ENCODE measurements around the gene CCNF. TPM values are rescaled to one million over a fixed set of nuclear protein-coding genes. Genes with fewer than 3 reads are reported as not detected.

The CCNF gene
- polyA plus RNA-seq, 3 donors, result 0.34 to 0.97 (median 0.68) TPM

GRCh38 chr16:2501946-2502895 is 73.0 kb downstream of the CCNF start:
- H3K4me1 Mint-ChIP-seq, result peaks cover 31% of the 10 kb centered on the region
- peak overlapping the region in 1 of 3 experiments; percentile 56 for H3K4me3 ChIP-seq (replicated peaks in 1 of 3; ENCODE audit: low read depth in 2 of 3, low read length in 3 of 3)
- TF ChIP-seq, protein P1, sequence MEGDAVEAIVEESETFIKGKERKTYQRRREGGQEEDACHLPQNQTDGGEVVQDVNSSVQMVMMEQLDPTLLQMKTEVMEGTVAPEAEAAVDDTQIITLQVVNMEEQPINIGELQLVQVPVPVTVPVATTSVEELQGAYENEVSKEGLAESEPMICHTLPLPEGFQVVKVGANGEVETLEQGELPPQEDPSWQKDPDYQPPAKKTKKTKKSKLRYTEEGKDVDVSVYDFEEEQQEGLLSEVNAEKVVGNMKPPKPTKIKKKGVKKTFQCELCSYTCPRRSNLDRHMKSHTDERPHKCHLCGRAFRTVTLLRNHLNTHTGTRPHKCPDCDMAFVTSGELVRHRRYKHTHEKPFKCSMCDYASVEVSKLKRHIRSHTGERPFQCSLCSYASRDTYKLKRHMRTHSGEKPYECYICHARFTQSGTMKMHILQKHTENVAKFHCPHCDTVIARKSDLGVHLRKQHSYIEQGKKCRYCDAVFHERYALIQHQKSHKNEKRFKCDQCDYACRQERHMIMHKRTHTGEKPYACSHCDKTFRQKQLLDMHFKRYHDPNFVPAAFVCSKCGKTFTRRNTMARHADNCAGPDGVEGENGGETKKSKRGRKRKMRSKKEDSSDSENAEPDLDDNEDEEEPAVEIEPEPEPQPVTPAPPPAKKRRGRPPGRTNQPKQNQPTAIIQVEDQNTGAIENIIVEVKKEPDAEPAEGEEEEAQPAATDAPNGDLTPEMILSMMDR (IDR thresholded peaks at IDR 0.05), result no peak
- WGBS (ENCODE audit: insufficient coverage), result 82% methylated on average over 12 of the region's 18 CpGs
- no peaks in the 10 kb centered on the region for H3K27me3 ChIP-seq (ENCODE audit: control insufficient read depth in 2 of 2, insufficient read depth in 2 of 2, low read length in 2 of 2)
- H3K36me3 Mint-ChIP-seq, result peaks cover 12 to 27% of the 10 kb centered on the region in 2 donors
- H3K9me3 ChIP-seq (replicated peaks in 1 of 2; ENCODE audit: control insufficient read depth in 1 of 2, insufficient read depth in 1 of 2, low read length in 2 of 2), result no peaks in the 10 kb centered on the region
- peak overlapping the region; percentile 31 to 68 (median 58) for H3K27ac Mint-ChIP-seq
- no peak overlapping the region for H2AFZ ChIP-seq (ENCODE audit: insufficient read depth, low read depth, low read length, poor library complexity, severe bottlenecking)
- no peaks in the 10 kb centered on the region for H3K27me3 Mint-ChIP-seq (ENCODE audit: low read depth in 3 of 3)
- peak overlapping the region; percentile 13 to 51 for H3K27ac ChIP-seq (ENCODE audit: low read depth in 1 of 2, low read length in 2 of 2)
- no peak overlapping the region for H3K9ac ChIP-seq (ENCODE audit: insufficient read depth, low read length, poor library complexity, severe bottlenecking)
- H3K4me1 ChIP-seq (ENCODE audit: control insufficient read depth in 1 of 2, insufficient read depth in 2 of 2, low read length in 2 of 2), result peaks cover 42 to 46% of the 10 kb centered on the region in 2 donors
- peak overlapping the region; percentile 67 for H3K4me2 ChIP-seq (replicated peaks; ENCODE audit: extremely low read depth, low read length, poor library complexity, severe bottlenecking)
- H3K4me3 Mint-ChIP-seq, result peak overlapping the region in 1 of 2 donors; percentile 74
- peaks cover 5% of the 10 kb centered on the region for H4K20me1 ChIP-seq (ENCODE audit: insufficient read depth, low read length)
- no peak for DNase-seq
- H3K36me3 ChIP-seq (replicated peaks in 1 of 2; ENCODE audit: control insufficient read depth in 1 of 2, insufficient read depth in 2 of 2, low read length in 2 of 2), result peaks cover 9 to 18% of the 10 kb centered on the region in 2 donors
- H3K79me2 ChIP-seq (ENCODE audit: insufficient read depth, low read length), result peaks cover 7% of the 10 kb centered on the region
- intact Hi-C loops (cut with micrococcal nuclease), result loop anchor here (5.0 to 10.0 kb wide), 6 partner anchors 35 to 347 kb away; partner anchors contain the start of genes ABCA3 (in 1 of the 2), CCNF (in 1 of the 2) and TRAF7 (in 1 of the 2)
- H3K9me3 Mint-ChIP-seq, result no peaks in the 10 kb centered on the region

DNA sequence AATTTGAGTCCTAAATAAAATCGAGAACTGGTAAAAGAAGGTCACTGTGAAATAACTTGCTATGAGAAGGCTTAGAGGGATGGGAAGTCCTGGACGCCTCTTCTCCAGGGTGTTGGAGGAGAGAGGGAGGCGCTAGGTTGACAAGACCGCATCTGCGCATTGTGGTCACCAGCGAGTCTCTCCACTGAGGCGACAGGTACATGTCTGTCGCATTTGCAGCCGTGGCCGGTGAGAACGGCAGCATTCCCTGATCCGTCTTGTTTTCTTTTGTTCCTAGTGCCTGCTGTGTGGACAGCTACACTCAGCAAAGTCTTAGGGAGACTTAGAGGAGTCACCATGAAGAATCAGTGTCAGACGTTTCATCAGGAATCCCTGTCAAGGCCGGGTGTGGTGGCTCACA is 76.4 kb downstream of the CCNF start:
- no peaks in the 10 kb centered on the region for H3K27me3 ChIP-seq (ENCODE audit: control insufficient read depth in 2 of 2, insufficient read depth in 2 of 2, low read length in 2 of 2)
- no peak overlapping the region for H2AFZ ChIP-seq (ENCODE audit: insufficient read depth, low read depth, low read length, poor library complexity, severe bottlenecking)
- Mint-ChIP-seq H3K27me3 (ENCODE audit: low read depth in 3 of 3) (peaks cover 0 to 1% (median 0%) of the 10 kb centered on the region in 3 donors), H3K4me1 (peaks cover 64% of the 10 kb centered on the region), H3K9me3 (peaks cover 0 to 3% (median 0%) of the 10 kb centered on the region in 7 donors), H3K27ac (peak overlapping the region in 5 of 7 donors; percentile 16 to 89 (median 61)), H3K4me3 (no peak overlapping the region), H3K36me3 (peaks cover 0 to 2% of the 10 kb centered on the region in 2 donors)
- WGBS (ENCODE audit: insufficient coverage), result 98% methylated on average over 10 of the region's 14 CpGs
- H3K4me1 ChIP-seq (ENCODE audit: control insufficient read depth in 1 of 2, insufficient read depth in 2 of 2, low read length in 2 of 2), result peaks cover 74 to 81% of the 10 kb centered on the region in 2 donors
- intact Hi-C loops (cut with micrococcal nuclease), result loop anchor here (5.0 to 10.0 kb wide), 5 partner anchors 33 to 351 kb away; partner anchors contain the start of genes NTN3 (in 1 of the 2), RNPS1 (in 1 of the 2) and TRAF7 (in 1 of the 2)
- peaks cover 24% of the 10 kb centered on the region for H3K79me2 ChIP-seq (ENCODE audit: insufficient read depth, low read length)
- peaks cover 5% of the 10 kb centered on the region for H4K20me1 ChIP-seq (ENCODE audit: insufficient read depth, low read length)
- no peak for DNase-seq
- peak overlapping the region; percentile 3 to 35 for H3K27ac ChIP-seq (ENCODE audit: low read depth in 1 of 2, low read length in 2 of 2)
- TF ChIP-seq, protein P1 (IDR thresholded peaks at IDR 0.05), result no peak
- H3K4me3 ChIP-seq (replicated peaks in 1 of 3; ENCODE audit: low read depth in 2 of 3, low read length in 3 of 3), result no peak overlapping the region
- no peak overlapping the region for H3K4me2 ChIP-seq (replicated peaks; ENCODE audit: extremely low read depth, low read length, poor library complexity, severe bottlenecking)
- no peak overlapping the region for H3K9ac ChIP-seq (ENCODE audit: insufficient read depth, low read length, poor library complexity, severe bottlenecking)
- no peaks in the 10 kb centered on the region for H3K36me3 ChIP-seq (replicated peaks in 1 of 2; ENCODE audit: control insufficient read depth in 1 of 2, insufficient read depth in 2 of 2, low read length in 2 of 2)
- no peaks in the 10 kb centered on the region for H3K9me3 ChIP-seq (replicated peaks in 1 of 2; ENCODE audit: control insufficient read depth in 1 of 2, insufficient read depth in 1 of 2, low read length in 2 of 2)

Measured in CD14-positive monocyte (primary cell).